ENCODE data around the gene KRT7. TPM values are rescaled to one million over a fixed set of nuclear protein-coding genes. Genes with fewer than 3 reads are reported as not detected.

KRT7 gene
- total and polyA plus RNA-seq, 2 donors (not counting 1 experiment from before 2014, with no cell fraction given) = not detected

DNA sequence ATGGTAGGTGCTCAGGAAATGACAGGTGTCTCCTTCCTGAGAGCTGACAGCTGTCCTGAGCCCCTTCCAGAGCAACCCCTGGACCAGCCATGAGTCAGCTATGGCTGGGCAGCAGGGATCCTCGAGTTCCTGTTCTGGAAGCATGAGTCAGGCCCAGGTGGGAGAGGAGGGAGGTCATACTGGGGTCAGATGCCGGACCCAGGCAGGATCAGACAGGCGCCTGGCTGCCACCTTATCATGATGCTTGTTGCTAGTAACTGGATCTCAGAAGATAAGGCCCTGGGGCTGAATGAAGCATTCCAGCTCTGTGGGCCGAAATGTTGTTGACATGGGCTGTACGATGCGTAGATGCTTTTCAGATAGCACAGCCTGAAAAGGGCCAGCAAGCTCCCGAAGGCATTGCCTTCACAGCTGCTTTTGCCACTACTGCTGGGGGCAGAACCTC, 17.4 kb upstream of the KRT7 start:
- DNase-seq = no peak
- Histone ChIP-seq H3K79me2 (ENCODE audit: control insufficient read depth, insufficient read depth, low read length) (no peaks in the 10 kb centered on the region), H3K4me2 (replicated peaks; ENCODE audit: low read depth, low read length, poor library complexity, severe bottlenecking) (no peak overlapping the region), H3K9me3 (ENCODE audit: control extremely low read depth in 1 of 3, control insufficient read depth in 2 of 3, insufficient read depth in 1 of 3, low read length in 2 of 3) (no peaks in the 10 kb centered on the region), H3K27ac (ENCODE audit: low read length in 2 of 2) (no peak overlapping the region), H3K27me3 (replicated peaks in 1 of 4; ENCODE audit: control extremely low read depth in 1 of 4, control insufficient read depth in 3 of 4, insufficient read depth in 4 of 4, low read length in 3 of 4) (peaks cover 0 to 3% (median 2%) of the 10 kb centered on the region in 4 experiments), H3K9ac (ENCODE audit: low read length) (no peak overlapping the region), H2AFZ (ENCODE audit: insufficient read depth, low read depth, low read length, poor library complexity, severe bottlenecking) (no peak overlapping the region), H3K4me3 (ENCODE audit: control extremely low read depth in 1 of 5, extremely low read depth in 1 of 5, insufficient read depth in 1 of 5, low read depth in 2 of 5, low read length in 4 of 5) (no peak overlapping the region), H3K4me1 (ENCODE audit: control insufficient read depth in 2 of 2, insufficient read depth in 2 of 2, low read length in 2 of 2) (no peaks in the 10 kb centered on the region), H3K36me3 (replicated peaks in 1 of 2; ENCODE audit: control extremely low read depth in 1 of 2, control insufficient read depth in 1 of 2, extremely low read depth in 1 of 2, insufficient read depth in 2 of 2, low read length in 1 of 2) (no peaks in the 10 kb centered on the region), H4K20me1 (ENCODE audit: control insufficient read depth, insufficient read depth, low read length, poor library complexity, severe bottlenecking) (no peaks in the 10 kb centered on the region)
- H3K4me1 Mint-ChIP-seq = no peaks in the 10 kb centered on the region
- no peak for ATAC-seq (ENCODE audit: low read depth)
- POLR2A ChIA-PET = no interaction called here
- no peak overlapping the region for H3K27ac Mint-ChIP-seq
- CTCF ChIA-PET = no interaction called here
- H3K4me3 Mint-ChIP-seq = no peak overlapping the region
- intact Hi-C loops (cut with micrococcal nuclease) = no loop called here
- H3K9me3 Mint-ChIP-seq (ENCODE audit: insufficient read depth) = no peaks in the 10 kb centered on the region
- TF ChIP-seq, protein P1, sequence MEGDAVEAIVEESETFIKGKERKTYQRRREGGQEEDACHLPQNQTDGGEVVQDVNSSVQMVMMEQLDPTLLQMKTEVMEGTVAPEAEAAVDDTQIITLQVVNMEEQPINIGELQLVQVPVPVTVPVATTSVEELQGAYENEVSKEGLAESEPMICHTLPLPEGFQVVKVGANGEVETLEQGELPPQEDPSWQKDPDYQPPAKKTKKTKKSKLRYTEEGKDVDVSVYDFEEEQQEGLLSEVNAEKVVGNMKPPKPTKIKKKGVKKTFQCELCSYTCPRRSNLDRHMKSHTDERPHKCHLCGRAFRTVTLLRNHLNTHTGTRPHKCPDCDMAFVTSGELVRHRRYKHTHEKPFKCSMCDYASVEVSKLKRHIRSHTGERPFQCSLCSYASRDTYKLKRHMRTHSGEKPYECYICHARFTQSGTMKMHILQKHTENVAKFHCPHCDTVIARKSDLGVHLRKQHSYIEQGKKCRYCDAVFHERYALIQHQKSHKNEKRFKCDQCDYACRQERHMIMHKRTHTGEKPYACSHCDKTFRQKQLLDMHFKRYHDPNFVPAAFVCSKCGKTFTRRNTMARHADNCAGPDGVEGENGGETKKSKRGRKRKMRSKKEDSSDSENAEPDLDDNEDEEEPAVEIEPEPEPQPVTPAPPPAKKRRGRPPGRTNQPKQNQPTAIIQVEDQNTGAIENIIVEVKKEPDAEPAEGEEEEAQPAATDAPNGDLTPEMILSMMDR (IDR thresholded peaks at IDR 0.05) = no peak
- WGBS (ENCODE audit: insufficient coverage) = 83% methylated on average over 7 of the region's 7 CpGs
- peaks cover 49% of the 10 kb centered on the region for H3K27me3 Mint-ChIP-seq

DNA sequence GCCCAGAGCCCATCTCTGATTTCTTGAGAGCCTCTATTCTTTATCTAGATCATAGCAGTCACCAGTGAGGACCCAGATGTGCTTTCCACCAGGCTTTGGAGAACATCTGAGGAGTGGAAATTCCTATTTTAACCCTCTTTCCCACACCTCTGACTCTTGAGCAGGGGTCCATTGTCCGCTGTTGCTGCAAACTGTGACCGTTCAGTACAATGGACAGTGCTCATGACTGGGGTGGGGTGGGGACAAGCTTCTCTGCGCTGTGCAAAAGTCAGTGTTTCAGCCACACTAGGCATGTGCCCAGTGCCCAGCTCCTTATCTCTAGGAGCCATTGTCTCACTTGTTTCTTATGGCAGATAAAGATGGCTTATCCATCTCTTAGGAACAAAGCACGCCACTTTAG, 16.9 kb upstream of the KRT7 start:
- Histone ChIP-seq H3K79me2 (ENCODE audit: control insufficient read depth, insufficient read depth, low read length) (no peaks in the 10 kb centered on the region), H3K27me3 (replicated peaks in 1 of 4; ENCODE audit: control extremely low read depth in 1 of 4, control insufficient read depth in 3 of 4, insufficient read depth in 4 of 4, low read length in 3 of 4) (peaks cover 0 to 4% (median 2%) of the 10 kb centered on the region in 4 experiments), H2AFZ (ENCODE audit: insufficient read depth, low read depth, low read length, poor library complexity, severe bottlenecking) (no peak overlapping the region), H3K4me3 (ENCODE audit: control extremely low read depth in 1 of 5, extremely low read depth in 1 of 5, insufficient read depth in 1 of 5, low read depth in 2 of 5, low read length in 4 of 5) (no peak overlapping the region), H4K20me1 (ENCODE audit: control insufficient read depth, insufficient read depth, low read length, poor library complexity, severe bottlenecking) (no peaks in the 10 kb centered on the region), H3K4me2 (replicated peaks; ENCODE audit: low read depth, low read length, poor library complexity, severe bottlenecking) (no peak overlapping the region), H3K9me3 (ENCODE audit: control extremely low read depth in 1 of 3, control insufficient read depth in 2 of 3, insufficient read depth in 1 of 3, low read length in 2 of 3) (no peaks in the 10 kb centered on the region), H3K9ac (ENCODE audit: low read length) (no peak overlapping the region), H3K4me1 (ENCODE audit: control insufficient read depth in 2 of 2, insufficient read depth in 2 of 2, low read length in 2 of 2) (no peaks in the 10 kb centered on the region), H3K27ac (ENCODE audit: low read length in 2 of 2) (no peak overlapping the region), H3K36me3 (replicated peaks in 1 of 2; ENCODE audit: control extremely low read depth in 1 of 2, control insufficient read depth in 1 of 2, extremely low read depth in 1 of 2, insufficient read depth in 2 of 2, low read length in 1 of 2) (no peaks in the 10 kb centered on the region)
- 97% methylated on average over 3 of the region's 4 CpGs for WGBS (ENCODE audit: insufficient coverage)
- Mint-ChIP-seq H3K27me3 (peaks cover 52% of the 10 kb centered on the region), H3K9me3 (ENCODE audit: insufficient read depth) (no peaks in the 10 kb centered on the region), H3K27ac (no peak overlapping the region), H3K4me3 (no peak overlapping the region), H3K4me1 (no peaks in the 10 kb centered on the region)
- TF ChIP-seq EZH2 (IDR thresholded peaks at IDR 0.05; ENCODE audit: borderline replicate concordance, insufficient read depth, low read depth, low read length, poor library complexity, severe bottlenecking) = no peak
- TF ChIP-seq, protein P1 (IDR thresholded peaks at IDR 0.05) = no peak
- ChIA-PET POLR2A (no interaction called here), CTCF (no interaction called here)
- intact Hi-C loops (cut with micrococcal nuclease) = no loop called here
- DNase-seq = no peak
- no peak for ATAC-seq (ENCODE audit: low read depth)
